Esophagus squamous epithelium (tissue), 4 donors: Measurements from ENCODE around the gene CMAS.

ENCODE experiments used
- POLR2A ChIP-seq, 4 donors: fragments of 450-650 bp; IDR thresholded peaks; one replicate each; pipeline ENCODE4 v1.6.1; 2017; ENCODE audit warnings: antibody characterized with exemption in 4 of 4, mild to moderate bottlenecking in 4 of 4, moderate library complexity in 3 of 4
- TF ChIP-seq, protein P1 (sequence below), 6 experiments: fragments of 450-650 bp in 4 of 6; fragments of 200-600 bp in 2 of 6; sonication (generic) in 2 of 6; IDR thresholded peaks; one replicate each; pipeline ENCODE4 v1.5.1; 2016 to 2019; ENCODE audit warnings: antibody characterized with exemption in 6 of 6, mild to moderate bottlenecking in 4 of 6, moderate library complexity in 4 of 6

DNA sequence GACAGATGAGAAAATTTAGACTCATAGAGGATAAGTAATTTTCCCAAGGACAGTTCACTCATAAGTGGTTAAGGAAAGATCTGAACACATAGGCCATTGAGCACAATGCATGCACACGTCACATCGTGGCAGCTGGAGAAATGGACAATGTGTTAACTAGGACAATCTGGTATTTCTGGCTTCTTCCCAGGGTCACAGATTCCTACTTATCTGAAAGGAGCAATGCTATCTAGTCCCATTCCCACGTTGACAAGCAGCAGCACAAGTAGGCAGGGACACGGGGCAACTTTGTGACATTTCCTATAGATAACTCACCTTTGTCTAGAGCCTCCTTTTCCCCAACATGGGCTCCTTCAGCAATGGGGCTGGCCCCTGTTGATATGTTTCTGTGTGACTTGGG is 6.7 kb upstream of the CMAS start:
- TF ChIP-seq, protein P1, sequence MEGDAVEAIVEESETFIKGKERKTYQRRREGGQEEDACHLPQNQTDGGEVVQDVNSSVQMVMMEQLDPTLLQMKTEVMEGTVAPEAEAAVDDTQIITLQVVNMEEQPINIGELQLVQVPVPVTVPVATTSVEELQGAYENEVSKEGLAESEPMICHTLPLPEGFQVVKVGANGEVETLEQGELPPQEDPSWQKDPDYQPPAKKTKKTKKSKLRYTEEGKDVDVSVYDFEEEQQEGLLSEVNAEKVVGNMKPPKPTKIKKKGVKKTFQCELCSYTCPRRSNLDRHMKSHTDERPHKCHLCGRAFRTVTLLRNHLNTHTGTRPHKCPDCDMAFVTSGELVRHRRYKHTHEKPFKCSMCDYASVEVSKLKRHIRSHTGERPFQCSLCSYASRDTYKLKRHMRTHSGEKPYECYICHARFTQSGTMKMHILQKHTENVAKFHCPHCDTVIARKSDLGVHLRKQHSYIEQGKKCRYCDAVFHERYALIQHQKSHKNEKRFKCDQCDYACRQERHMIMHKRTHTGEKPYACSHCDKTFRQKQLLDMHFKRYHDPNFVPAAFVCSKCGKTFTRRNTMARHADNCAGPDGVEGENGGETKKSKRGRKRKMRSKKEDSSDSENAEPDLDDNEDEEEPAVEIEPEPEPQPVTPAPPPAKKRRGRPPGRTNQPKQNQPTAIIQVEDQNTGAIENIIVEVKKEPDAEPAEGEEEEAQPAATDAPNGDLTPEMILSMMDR (IDR thresholded peaks at IDR 0.05) = no peak
- TF ChIP-seq POLR2A (IDR thresholded peaks at IDR 0.05) = no peak
